NCI-H1105 (cell line): ENCODE results near the gene TEX44.

Experiments
- DNase-seq: peaks from one replicate; lab custom pipeline; 2025; lab: John Stamatoyannopoulos, UW

The TEX44 gene

DNA sequence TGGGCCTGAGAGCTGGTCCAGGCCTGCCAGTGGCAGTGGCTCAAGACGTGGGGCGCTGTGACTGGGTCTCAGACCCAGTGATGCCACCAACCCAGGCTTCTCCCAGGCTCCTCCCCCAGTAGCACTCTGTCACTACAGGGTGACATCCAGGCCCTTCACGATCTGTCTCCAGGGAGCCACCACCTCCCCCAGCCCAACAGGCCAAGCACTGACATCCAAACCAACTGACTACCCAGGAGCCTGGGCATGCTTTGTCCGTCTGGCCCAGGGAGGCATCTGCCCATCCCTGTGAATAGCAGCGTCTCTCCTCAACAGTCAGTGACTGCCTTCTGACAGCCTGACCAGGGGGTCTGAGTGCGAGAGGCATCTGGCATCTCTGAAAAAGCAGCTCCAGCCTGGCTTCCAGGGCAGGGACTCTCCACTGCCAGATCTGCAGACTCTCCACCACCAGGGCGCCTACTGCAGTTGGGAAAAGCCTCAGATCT lies 13.0 kb downstream of the TEX44 start:
- no peak for DNase-seq

DNA sequence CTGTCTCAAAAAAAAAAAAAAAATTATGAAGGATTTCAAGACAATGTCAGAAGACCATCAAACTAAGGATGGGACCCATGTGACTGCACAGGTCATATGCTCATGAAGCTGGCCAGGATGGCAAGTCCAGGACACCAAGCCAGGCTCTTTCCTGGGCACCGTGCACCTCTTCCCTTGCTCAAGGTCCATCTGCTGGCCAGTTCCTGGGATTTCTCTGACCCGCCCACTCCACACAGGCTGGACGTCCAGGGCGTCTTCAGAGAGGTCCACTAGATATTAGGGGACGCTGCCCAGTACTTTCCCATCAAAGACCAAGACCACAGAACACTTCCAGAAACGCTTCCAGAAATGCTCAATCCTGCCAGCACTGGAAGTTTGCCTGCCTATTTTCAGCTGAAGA lies 14.3 kb downstream of the TEX44 start:
- DNase-seq: no peak

DNA sequence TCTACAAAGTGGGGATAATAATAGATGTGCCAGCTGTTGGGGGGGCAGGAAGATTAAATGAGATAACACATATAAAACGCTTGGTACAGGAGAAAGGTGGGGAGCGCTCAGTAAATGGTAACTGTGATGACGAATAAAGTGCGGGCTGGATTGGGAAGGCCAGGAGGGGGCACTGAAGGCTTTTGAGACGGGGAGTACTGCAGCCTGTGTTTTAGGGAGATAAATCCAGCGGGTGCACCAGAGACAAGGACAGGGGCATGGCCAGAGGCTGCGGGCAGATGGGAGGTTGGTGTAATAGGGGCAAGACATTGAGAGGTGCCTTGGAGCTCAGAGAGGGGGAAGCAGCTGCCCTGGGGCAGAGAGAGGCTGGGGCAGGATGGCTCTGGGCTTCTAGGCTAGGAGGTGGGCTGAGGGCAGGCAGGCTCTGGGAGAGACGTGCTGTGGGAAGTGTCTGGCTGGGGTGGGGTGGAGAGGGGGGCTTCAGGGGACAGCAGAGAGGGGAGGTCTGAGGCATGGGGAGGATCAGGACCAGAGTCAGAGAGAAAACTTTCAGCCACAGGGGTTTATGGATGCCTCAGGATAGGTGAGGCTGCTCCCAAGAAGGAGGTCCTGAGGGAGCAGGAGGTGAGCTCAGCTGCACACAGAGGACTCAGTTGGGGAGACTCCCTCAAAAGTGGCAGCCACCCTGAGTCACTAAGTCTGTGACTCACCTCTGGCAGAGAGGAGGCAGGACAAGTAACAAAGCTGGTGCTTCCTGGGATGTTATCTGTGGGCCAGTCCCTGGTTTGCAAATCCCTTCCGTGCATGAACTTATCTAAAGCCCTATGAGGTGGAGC lies 18.8 kb downstream of the TEX44 start:
- DNase-seq: no peak

DNA sequence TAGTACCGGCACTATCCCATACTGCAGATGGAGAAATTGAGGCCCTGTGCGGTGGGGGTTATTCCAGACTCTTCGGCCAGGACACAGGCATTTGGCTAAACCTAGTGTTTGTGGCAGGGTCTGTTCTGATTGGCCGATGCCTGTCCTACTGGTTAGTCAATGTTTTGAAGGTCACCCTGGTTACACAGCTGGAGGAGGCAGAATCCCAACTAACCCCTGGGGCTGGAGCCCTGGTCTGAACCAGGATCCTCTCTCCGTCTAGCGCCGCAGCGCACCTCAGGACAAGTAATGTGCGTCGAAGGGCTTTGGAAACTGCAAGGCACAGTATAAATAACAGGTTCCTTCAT lies 19.4 kb downstream of the TEX44 start:
- no peak for DNase-seq

DNA sequence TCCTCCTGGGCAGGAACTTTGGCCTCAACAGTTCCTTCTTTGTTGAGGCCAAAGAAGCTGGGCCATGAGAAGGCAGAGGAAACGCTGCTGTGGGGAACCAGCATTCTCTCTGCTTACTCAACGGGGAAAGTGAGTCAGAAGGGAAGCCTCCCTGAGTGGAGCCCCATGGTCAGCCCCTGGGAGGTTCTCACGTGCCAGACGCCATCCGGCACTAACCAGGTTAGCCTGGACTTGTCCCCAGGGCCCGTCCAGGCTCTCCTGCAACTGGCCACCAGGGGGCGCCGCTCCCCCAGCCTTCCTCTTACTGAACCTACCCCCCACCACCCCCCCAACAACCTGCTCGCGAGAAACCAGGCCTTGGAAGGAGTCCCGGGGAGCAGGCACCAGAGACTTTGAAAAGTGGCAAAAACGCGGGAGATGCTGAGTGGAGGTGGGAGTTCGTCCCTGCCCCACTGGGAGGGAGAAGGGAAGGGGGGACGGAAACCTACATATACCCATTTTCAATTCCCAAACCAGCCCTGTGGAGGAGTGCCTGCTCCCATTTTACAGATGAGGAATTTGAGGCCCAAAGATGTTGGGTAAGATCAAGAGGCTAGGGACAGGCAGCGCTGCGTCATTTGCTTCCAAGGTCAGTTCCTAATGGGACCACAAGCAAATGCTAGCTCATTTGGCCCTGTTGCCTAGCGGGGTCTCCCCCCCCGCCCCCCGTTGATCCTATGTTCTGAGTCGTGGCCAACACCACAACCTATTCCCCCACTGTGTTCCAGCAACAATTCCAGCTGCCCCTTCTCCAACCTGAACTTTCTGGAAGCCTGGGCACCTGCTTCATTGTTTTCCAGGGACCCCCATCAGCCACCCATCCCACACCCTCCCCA lies 20.0 kb downstream of the TEX44 start:
- DNase-seq: peak; percentile 56

DNA sequence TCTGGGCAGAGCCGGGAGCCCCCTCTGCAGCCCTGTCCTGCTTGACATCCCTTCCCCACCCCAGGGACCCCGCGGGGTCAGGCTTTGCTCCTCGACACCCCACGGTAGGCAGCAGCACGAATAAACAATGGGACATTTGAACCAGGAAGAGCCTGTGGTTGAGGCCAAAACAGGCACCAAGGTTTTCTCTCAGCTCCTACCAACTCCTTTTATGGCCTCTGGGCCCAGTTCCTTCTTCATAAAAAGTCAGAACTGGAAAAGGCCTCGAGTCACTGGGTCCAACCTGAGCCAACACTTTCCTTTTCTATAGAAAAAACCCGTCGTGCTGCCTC lies 20.6 kb downstream of the TEX44 start:
- DNase-seq: no peak

DNA sequence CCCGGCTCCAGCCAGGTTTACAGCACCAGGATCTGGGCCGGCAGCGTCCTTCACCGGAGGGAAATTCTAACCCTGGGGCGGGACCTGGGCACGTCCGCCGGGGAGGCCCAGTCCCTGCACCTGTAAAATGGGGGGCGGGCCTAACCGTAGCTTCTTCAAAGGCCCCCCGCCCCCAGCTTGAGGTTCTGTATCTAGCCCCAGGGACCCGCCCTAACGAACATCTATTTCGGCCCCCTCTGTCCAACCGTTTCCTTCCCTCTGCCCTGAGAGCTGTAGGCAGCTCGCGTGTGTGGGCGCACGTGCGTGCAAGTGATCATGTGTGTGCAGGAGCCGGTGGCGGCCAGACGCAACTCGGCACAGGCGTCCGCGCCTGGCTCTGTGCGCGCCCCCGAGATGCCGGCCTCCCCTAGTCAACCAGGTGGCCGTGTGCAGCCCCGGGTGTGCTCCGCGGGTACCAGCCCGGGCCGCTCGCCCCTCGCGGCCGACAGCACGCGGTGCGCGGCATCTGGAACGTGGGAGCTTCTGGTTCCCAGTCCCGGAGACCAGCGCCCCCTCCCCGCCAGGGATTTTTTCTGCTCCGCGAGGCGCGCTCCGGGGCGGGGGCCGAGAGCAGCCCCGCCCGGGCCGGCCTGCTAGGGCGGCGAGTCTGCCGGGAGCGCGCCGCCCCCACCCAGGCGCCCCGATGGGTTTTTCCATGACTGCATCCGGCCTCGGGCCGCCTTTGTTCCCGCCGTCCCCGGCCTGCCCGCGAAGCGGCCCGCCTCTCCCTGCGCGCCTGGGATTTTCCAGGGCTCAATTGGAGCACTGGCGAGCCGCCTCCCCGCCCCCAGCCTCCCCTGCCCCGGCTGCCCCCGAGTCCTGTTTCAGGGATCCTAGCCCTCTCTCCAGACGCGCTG lies 21.2 kb downstream of the TEX44 start:
- no peak for DNase-seq

DNA sequence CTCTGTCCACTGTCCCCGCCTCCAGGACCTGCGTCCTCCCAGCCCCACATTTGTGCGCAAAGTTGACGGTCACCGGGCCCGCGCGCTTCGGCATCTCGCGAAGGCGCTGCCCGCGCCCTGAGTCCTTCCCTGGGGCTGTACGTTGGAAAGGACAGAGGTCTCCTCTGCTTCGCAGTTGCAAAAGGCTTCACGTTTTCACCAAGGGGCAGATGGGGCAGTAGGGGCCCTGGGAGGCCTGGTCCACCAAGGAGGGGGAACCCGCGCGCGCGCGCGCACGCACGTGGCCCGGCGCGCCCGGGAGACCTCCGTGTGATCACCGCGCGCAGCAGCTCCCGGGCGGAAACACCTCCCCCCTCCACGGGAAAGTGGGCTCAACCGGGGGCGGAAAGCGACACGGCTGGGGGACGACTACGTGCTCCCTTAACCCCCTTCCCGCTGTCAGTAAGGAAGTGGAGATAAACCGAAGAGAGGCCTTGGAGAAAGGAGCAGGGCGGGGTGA lies 21.9 kb downstream of the TEX44 start:
- DNase-seq: no peak

DNA sequence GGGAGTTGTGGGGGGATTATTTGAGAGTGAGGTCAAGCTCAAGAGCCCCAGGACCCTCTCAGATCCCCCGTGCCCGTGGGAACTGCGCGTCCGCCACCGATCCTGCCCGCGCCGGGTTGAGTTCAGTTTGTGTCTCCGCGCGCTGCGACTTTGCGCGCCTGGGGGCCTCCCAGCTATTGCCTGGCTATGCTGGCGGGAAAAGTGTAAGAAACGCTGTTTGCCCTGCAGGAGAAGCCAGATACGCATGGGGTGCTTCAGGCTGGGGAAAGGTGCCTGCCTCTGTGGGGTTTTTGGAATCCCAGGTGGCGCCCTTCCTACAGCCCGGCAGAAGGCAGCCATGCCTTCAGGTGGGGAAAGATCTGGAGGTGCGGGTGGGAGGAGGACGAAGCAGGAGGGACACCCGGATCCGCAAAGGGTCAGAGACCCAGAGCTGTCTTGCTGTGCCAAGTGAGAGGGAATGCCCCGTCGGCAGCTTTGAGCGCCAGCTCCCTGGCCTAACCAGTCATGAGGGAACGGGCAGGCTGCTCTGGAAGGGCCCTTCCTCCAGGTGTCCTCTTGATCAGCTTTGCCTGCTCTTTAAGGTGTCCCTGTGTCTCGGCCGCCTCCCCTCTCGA lies 22.5 kb downstream of the TEX44 start:
- DNase-seq: no peak

DNA sequence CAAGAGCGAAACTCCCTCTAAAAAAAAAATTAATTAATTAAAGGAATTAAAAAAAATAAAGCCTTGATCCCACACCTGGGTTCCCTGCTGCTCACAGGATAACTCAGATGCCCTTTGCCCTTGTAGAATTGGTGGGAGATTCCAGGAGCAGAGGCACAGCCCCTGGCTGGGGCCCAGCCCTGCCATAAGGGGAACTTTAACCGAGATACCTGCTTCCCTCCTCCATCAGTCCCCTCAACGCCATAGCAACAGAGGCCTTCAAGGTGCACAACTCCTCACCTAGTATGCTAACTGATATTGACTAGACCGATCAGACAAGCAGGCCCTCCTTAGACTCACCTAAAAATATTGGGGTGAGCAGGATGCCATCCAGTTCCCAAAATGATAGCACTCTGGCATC lies 23.6 kb downstream of the TEX44 start:
- no peak for DNase-seq

DNA sequence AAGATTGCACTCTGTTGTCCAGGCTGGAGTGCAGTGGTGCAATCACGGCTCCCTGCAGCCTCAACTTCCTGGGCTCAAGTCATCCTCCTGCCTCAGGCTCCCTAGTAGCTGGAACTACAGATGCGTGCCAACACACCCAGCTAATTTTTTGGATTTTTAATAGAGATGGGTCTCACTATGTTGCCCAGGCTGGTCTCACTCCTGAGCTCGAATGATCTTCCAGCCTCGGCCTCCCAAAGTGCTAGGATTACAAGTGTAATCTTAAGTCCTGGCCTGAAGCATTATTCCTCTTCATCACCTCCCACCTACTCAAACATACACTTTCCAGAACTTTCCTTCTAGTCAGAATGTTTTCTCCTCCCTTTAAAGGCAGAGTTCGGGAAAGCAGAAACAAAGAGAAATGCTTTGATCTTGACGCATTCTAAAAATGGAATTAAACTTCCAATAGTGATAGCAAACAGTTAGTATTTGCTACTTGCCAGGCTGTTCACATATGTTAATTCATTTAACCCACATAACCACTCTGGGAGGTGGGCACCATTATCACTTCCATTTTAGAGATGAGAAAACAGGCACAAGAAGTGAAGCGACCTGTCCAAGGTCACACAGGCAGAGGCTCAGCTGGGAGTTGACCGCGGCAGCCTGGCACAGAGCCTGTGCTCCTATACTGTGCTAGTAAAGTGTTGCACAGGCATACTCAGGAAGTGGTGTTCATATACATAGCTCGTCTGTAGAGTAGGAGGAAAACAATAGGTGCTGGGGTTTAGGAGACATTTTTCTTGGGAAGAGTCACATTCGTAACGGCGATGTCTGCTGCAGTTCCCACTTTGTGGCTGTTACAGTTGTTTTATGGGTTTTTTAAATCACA lies 24.6 kb downstream of the TEX44 start:
- DNase-seq: no peak

DNA sequence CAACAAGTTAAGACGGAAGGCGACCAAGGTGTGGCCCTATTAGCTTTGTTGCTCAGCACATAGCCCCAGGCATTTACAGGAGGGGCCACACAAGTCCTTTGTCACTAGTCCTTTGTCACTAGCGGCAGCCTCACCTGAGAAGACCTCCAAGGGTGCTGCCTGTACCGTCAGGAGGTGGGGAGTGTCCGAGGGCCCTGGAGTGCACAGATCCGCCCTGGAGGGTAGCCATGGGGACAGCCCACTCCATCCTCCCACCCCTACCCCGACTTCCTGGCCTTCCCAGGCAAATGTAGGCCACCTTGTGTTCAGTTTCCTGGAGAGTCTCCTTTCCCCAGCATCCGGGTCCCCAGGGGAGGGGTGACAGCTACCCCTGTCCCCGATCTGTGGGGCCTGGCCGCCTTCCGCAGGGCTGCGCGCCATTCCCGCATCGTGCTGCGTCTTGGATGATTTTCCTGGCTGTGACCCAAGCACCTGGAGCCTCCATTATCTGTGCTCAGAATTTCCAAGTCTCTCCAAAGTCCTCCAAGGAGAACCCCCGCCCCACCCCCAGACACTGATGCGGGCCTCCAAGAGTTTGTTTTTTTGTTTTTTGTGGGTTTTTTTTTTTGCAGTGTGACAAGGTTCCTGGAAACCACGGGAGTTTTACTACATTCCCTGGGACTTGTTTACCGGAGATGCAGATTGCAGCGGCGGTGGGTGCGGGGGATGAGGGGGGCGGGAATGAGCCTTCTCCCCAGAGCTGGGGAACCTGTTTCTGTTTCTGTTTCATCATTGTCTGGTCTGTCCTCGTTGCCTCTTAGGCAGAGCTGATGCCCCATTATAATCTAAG lies 28.6 kb downstream of the TEX44 start:
- DNase-seq: peak; percentile 35

DNA sequence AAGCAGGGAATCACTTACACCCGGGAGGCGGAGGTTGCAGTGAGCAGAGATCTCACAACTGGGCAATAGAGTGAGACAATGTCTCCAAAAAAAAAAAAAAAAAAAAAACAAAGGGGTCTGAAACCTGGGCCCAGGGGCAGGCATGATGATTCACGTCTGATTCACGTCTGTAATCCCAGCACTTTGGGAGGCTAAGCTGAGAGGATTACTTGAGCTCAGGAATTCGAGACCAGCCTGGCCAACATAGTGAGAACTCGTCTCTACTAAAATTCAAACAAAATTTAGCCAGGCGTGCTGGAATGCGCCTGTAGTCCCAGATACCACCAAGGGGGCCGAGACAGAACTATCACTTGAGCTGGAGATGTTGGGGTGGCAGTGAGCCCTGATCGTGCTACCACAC lies 30.3 kb downstream of the TEX44 start:
- DNase-seq: no peak

DNA sequence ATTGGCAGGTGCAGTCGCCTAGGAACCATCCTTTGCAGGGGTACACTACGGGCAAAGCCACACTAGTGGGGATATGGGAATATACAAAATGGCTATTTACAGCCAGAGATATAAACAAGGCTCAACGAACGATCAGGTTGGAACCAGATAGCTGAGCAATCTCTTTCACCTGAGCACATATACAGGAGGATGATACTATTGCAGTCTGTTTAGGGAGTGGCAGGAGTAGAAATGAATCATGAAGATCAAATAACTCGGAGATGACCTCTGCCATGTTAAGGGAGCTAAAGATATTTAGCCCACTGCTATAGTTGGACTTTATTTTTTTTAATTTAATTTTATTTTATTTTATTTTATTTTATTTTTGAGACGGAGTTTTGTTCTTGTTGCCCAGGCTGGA lies 33.8 kb downstream of the TEX44 start:
- DNase-seq: no peak

DNA sequence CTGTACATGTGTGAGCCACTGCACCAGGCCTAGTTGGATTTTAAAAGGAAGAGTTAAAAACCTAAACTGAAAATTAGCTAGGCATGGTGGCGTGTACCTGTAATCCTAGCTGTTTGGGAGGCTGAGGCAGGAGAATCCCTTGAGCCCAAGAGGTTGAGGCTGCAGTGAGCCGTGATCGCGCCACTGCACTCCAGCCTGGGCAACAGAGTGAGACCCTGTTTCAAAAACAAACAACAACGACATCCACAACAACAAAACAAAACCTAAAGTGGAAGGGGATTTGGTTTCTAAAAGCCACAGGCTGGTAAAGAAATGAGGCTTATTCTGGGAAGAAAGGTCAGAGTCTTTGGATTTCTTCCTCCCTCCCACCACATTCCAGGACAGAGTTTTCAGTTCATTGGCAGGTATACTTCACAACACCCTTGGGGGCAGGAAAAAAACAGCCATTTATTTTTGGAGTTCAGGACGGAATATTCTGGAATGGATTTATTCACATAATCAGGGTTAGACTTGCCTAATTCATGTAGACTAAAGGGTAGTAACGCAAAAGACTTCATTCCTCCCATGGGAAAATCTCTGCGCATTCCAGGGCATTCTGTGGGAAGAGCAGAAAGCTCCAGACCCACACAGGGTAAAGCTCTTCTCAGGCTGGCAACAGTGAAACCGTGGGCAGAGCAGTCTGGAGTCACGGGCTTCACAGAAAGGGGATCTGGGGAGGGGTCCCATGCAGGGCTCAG lies 34.9 kb downstream of the TEX44 start:
- DNase-seq: no peak

DNA sequence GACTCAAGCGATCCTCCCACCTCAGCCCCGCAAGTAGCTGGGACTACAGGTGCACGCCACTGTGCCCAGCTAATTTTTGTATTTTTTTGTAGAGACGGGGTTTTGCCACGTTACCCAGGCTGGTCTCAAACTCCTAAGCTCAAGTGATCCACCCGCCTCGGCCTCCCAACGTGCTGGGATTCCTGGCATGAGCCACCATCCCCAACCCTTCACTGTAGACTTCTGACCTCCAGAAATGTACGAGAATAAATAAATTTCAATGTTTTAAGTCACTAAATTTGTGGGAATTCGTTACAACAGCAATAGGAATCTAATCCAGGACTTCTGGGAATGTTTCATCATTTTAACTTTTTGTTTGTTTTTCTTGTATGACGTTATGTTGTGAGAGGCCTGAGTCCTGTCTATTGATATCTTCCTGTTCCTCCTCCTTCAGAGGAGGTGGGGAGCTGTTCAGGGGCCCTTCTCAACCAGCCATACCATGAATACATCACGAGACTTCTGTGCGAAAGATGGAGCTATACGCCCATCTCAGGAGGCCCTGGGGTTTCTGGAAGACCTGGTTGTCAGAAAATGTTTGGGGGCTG lies 40.0 kb downstream of the TEX44 start:
- DNase-seq: no peak

DNA sequence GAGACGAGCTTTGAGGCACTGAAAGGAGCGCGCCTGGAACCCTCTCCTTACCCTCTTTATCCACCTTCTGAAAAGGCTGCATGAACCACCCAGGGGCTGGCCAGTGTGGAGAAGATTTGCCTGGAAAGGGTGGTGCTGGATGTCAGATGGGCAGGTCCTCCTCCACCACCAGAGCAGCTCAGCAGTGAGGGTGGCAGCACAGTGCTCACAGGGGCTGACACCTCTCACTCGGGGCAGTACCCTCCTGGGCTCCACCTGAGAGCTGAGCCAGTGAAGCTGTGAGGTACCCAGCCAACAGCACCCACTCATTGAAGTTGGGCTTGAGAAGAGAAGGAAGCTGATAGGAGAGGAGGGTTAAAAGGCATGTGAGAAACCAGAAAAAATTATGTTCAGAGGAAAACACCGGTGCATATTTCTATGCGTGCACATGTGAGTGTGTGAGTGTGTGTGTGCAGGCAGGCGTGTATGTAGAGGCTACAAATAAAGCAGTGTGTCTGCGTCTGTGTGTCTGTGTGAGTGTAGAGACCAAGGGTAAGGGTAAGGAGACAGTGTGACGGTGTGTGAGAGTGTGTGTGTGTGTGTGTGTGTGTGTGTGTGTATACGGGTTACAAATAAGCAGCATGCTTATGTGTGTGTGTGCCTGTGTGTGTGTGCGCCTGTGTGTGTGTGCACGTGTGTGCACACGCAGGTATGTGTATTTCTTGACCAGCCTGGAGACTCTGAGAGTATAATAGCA lies 40.7 kb downstream of the TEX44 start:
- DNase-seq: no peak

DNA sequence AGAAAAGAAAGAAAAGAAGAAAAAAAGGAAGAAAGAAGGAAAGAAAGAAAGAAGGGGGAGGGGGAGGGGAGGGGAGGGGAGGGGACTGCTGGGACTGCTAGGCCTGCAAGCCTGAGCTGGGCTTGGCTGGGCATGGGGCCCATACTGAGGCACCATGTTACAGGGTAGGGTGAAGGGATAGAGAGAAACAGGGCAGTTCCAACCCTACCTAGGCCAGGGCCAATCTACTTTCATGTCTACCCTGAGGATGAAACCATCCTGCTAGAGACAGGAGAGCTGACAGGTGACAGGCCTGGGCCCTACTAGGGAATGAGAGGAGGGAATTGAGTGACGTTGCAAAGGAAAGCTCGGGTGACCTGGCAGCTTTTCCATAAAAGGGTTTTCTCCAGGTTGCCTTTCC lies 41.7 kb downstream of the TEX44 start:
- no peak for DNase-seq
